Spleen (tissue), 11 donors: ENCODE measurements around the gene ZNF619. TPM values are rescaled to one million over a fixed set of nuclear protein-coding genes. Genes with fewer than 3 reads are reported as not detected.
A peak's percentile ranks its signal among the peaks of the same experiment; 100 is the strongest.

Experiments used
- DNase-seq: peaks from one replicate; pipeline ENCODE4 v3.0.0-alpha.2; 2020
- H3K27ac ChIP-seq, 8 donors: fragments of 200-600 bp; sonication (generic) in 7 of 8; 1 replicate in 4 of 8; 2 replicates in 4 of 8; pipeline versions ENCODE4 v1.5.0 to v1.8.0; 2016 to 2021; ENCODE audit warnings: inconsistent platforms in 4 of 8, mild to moderate bottlenecking in 4 of 8, moderate library complexity in 1 of 8
- H3K27me3 ChIP-seq, 7 donors: fragments of 200-600 bp; sonication (generic) in 6 of 7; replicated peaks in 1 of 7; 1 replicate in 4 of 7; 2 replicates in 3 of 7; pipeline versions ENCODE4 v1.5.0 to v1.8.0; 2016 to 2021; ENCODE audit warnings: inconsistent platforms in 3 of 7, mild to moderate bottlenecking in 1 of 7
- H3K36me3 ChIP-seq, 6 donors: fragments of 200-600 bp; sonication (generic) in 5 of 6; 1 replicate in 4 of 6; 2 replicates in 2 of 6; pipeline versions ENCODE4 v1.5.0 to v1.8.0; 2016 to 2021; ENCODE audit warnings: inconsistent platforms in 2 of 6
- H3K4me1 ChIP-seq, 6 donors: fragments of 200-600 bp; sonication (generic) in 5 of 6; 1 replicate in 3 of 6; 2 replicates in 3 of 6; pipeline versions ENCODE4 v1.5.0 to v1.8.0; 2016 to 2021; ENCODE audit warnings: inconsistent platforms in 3 of 6
- H3K4me3 ChIP-seq, 8 donors: fragments of 200-600 bp; sonication (generic) in 7 of 8; 1 replicate in 4 of 8; 2 replicates in 4 of 8; pipeline versions ENCODE4 v1.5.0 to v1.8.0; 2016 to 2021; ENCODE audit warnings: inconsistent platforms in 4 of 8, mild to moderate bottlenecking in 4 of 8, moderate library complexity in 2 of 8
- H3K9me3 ChIP-seq, 8 donors: fragments of 200-600 bp; sonication (generic) in 7 of 8; 1 replicate in 4 of 8; 2 replicates in 4 of 8; pipeline versions ENCODE4 v1.5.0 to v1.8.0; 2016 to 2021; ENCODE audit warnings: inconsistent platforms in 4 of 8
- CTCF ChIP-seq, 11 experiments: fragments of 200-600 bp in 7 of 11; fragments of 450-650 bp in 4 of 11; sonication (generic) in 4 of 11; IDR thresholded peaks in 8 of 11; conservative IDR thresholded peaks in 3 of 11; 1 replicate in 7 of 11; 2 replicates in 4 of 11; pipeline versions ENCODE4 v1.4.0 to v1.8.0; 2016 to 2021; ENCODE audit warnings: antibody characterized with exemption in 11 of 11, inconsistent platforms in 4 of 11, mild to moderate bottlenecking in 1 of 11
- POLR2A ChIP-seq, 3 donors: fragments of 450-650 bp; IDR thresholded peaks; one replicate each; pipeline ENCODE4 v1.5.1; 2017; ENCODE audit warnings: antibody characterized with exemption in 3 of 3, mild to moderate bottlenecking in 1 of 3
- POLR2AphosphoS5 ChIP-seq, 3 donors: sonication (generic); formaldehyde crosslinking; IDR thresholded peaks; one replicate each; pipeline ENCODE4 v1.5.1; 2017; ENCODE audit warnings: antibody characterized with exemption in 3 of 3
- WGBS, 5 donors: extraction: QIAGEN DNeasy Blood & Tissue Kit in 3 of 5; methylation state at CpG; one replicate each; pipeline versions ENCODE4 v1.1.5 to v1.1.7; 2013 to 2018; 5-methylcytosine and 5-hydroxymethylcytosine counted together
- intact Hi-C: fragments of 100-400 bp; cut with DNase I; formaldehyde crosslinking; loops from one replicate; pipeline ENCODE4 v1.15.0; 2023; ENCODE audit warnings: low total_unique reads
- polyA plus RNA-seq, 3 donors: library from polyadenylated mRNA; stranded (reverse); fragments of 200-250 nt; gene quantifications; one replicate each; pipeline ENCODE4 v1.2.1, GENCODE V29; 2013
- total RNA-seq, 7 donors: library from RNA; depleted of rRNA in 3 of 7; stranded (reverse); fragments of >200 nt in 3 of 7; fragmentation: NEBNext Ultra II Directional in 4 of 7; extraction: Animal tissue kit (Norgen Biotek cat#: 25700) in 4 of 7; gene quantifications; one replicate each; pipeline versions ENCODE4 v1.1.0 to v1.2.1, GENCODE V29; 2016 to 2021
- donor health status: healthy with polysubstance abuse.
- donor health status: DM: no; HTN: no; CAD: no; lungs with moderate emphysema.
- donor health status: DM: no; HTN: no; CAD: no.
- donor health status: Bipolar disorder and iron deficiency.
- donor health status: healthy.
- donor health status: DM: no; HTN: no; CAD: no.
- donor health status: DM: yes; HTN: yes; CAD: no.

ZNF619 gene
- total and polyA plus RNA-seq, 10 donors: 0.89 to 20.3 (median 11.3) TPM

- H3K36me3 ChIP-seq: peaks cover 0 to 22% (median 7%) of the 10 kb centered on the region in 6 donors
- no peaks in the 10 kb centered on the region for H3K9me3 ChIP-seq
- H3K4me1 ChIP-seq: no peaks in the 10 kb centered on the region
- TF ChIP-seq CTCF (IDR thresholded peaks at IDR 0.05 in 8 of 11, conservative IDR thresholded peaks at IDR 0.05 in 3 of 11): no peak
- no peak for TF ChIP-seq POLR2A (IDR thresholded peaks at IDR 0.05)
- no peak for TF ChIP-seq POLR2AphosphoS5 (IDR thresholded peaks at IDR 0.05)
- intact Hi-C loops: no loop called here
- H3K4me3 ChIP-seq: no peak overlapping the region
- H3K27ac ChIP-seq: no peak overlapping the region
- WGBS, 5 donors: 70 to 86% (median 80%) methylated on average over 4 of the region's 4 CpGs
- no peak for DNase-seq
- no peaks in the 10 kb centered on the region for H3K27me3 ChIP-seq
These were observed 31.0 kb upstream of the ZNF619 start for GRCh38 chr3:40445880-40446279.

- intact Hi-C loops: loop anchor here (10.0 kb wide), 2 partner anchors 74 to 136 kb away; partner anchors contain the start of gene ZNF621
- no peak for TF ChIP-seq POLR2AphosphoS5 (IDR thresholded peaks at IDR 0.05)
- H3K9me3 ChIP-seq: no peaks in the 10 kb centered on the region
- peaks cover 5 to 28% (median 20%) of the 10 kb centered on the region in 6 donors for H3K4me1 ChIP-seq
- peaks cover 0 to 24% (median 6%) of the 10 kb centered on the region in 6 donors for H3K36me3 ChIP-seq
- no peaks in the 10 kb centered on the region for H3K27me3 ChIP-seq
- WGBS, 5 donors: 82 to 93% (median 89%) methylated on average over 2 of the region's 2 CpGs
- no peak overlapping the region for H3K27ac ChIP-seq
- DNase-seq: no peak
- H3K4me3 ChIP-seq: no peak overlapping the region
These were observed 26.5 kb upstream of the ZNF619 start for GRCh38 chr3:40450438-40450837.

- H3K9me3 ChIP-seq: no peaks in the 10 kb centered on the region
- no peaks in the 10 kb centered on the region for H3K27me3 ChIP-seq
- H3K4me1 ChIP-seq: peaks cover 10 to 35% (median 23%) of the 10 kb centered on the region in 6 donors
- DNase-seq: no peak
- intact Hi-C loops: loop anchor here (10.0 kb wide), 2 partner anchors 73 to 137 kb away; partner anchors contain the start of gene ZNF621
- no peak overlapping the region for H3K4me3 ChIP-seq
- no peak overlapping the region for H3K27ac ChIP-seq
- peaks cover 0 to 14% (median 2%) of the 10 kb centered on the region in 6 donors for H3K36me3 ChIP-seq
- TF ChIP-seq POLR2AphosphoS5 (IDR thresholded peaks at IDR 0.05): no peak
- no peak for TF ChIP-seq POLR2A (IDR thresholded peaks at IDR 0.05)
- no peak for TF ChIP-seq CTCF (IDR thresholded peaks at IDR 0.05 in 8 of 11, conservative IDR thresholded peaks at IDR 0.05 in 3 of 11)
These were observed 25.4 kb upstream of the ZNF619 start for GRCh38 chr3:40451551-40451950.

GRCh38 chr3:40452057-40452456 is 24.9 kb upstream of the ZNF619 start:
- peak overlapping the region in 7 of 8 donors; percentile 88 to 97 (median 95) for H3K27ac ChIP-seq
- no peak for DNase-seq
- H3K36me3 ChIP-seq: peaks cover 0 to 14% (median 2%) of the 10 kb centered on the region in 6 donors
- no peaks in the 10 kb centered on the region for H3K9me3 ChIP-seq
- TF ChIP-seq POLR2A (IDR thresholded peaks at IDR 0.05) (no peak), POLR2AphosphoS5 (IDR thresholded peaks at IDR 0.05) (no peak), CTCF (IDR thresholded peaks at IDR 0.05 in 8 of 11, conservative IDR thresholded peaks at IDR 0.05 in 3 of 11) (no peak)
- H3K4me3 ChIP-seq: peak overlapping the region in 7 of 8 donors; percentile 36 to 76 (median 57)
- WGBS, 5 donors: 77 to 90% (median 86%) methylated on average over 1 of the region's 1 CpG
- intact Hi-C loops: loop anchor here (10.0 kb wide), 2 partner anchors 73 to 137 kb away; partner anchors contain the start of gene ZNF621
- no peaks in the 10 kb centered on the region for H3K27me3 ChIP-seq
- H3K4me1 ChIP-seq: peaks cover 11 to 37% (median 24%) of the 10 kb centered on the region in 6 donors
